Duodenal mucosa (tissue), 2 donors: ENCODE results near the gene ANKRD44.

ENCODE experiments used
- H3K27ac ChIP-seq: one replicate; pipeline ENCODE4 v1.7.0; 2013; ENCODE audit warnings: low read depth, low read length
- H3K27me3 ChIP-seq, 2 donors: one replicate each; pipeline ENCODE4 v1.7.0; 2013; ENCODE audit warnings: low read length in 2 of 2, control low read depth in 1 of 2; ENCODE audit not compliant: insufficient read depth in 2 of 2, control insufficient read depth in 1 of 2
- H3K36me3 ChIP-seq, 2 donors: one replicate each; pipeline ENCODE4 v1.7.0; 2013; ENCODE audit warnings: low read length in 2 of 2, control low read depth in 1 of 2; ENCODE audit not compliant: insufficient read depth in 2 of 2, control insufficient read depth in 1 of 2
- H3K4me1 ChIP-seq, 2 donors: one replicate each; pipeline ENCODE4 v1.7.0; 2013; ENCODE audit warnings: low read length in 2 of 2, control low read depth in 1 of 2; ENCODE audit not compliant: insufficient read depth in 2 of 2, control insufficient read depth in 1 of 2
- H3K4me3 ChIP-seq, 2 donors: one replicate each; pipeline ENCODE4 v1.7.0; 2013; ENCODE audit warnings: low read length in 2 of 2, low read depth in 1 of 2
- H3K9ac ChIP-seq, 2 donors: one replicate each; pipeline ENCODE4 v1.7.0; 2013; ENCODE audit warnings: low read length in 2 of 2, low read depth in 1 of 2
- H3K9me3 ChIP-seq, 2 donors: one replicate each; pipeline ENCODE4 v1.7.0; 2013; ENCODE audit warnings: low read length in 2 of 2, control low read depth in 1 of 2; ENCODE audit not compliant: control insufficient read depth in 1 of 2

ANKRD44 gene

GRCh38 chr2:197234671-197235191, 75.8 kb downstream of the ANKRD44 start:
- H3K4me3 ChIP-seq = no peak overlapping the region
- H3K27me3 ChIP-seq = no peaks in the 10 kb centered on the region
- H3K9ac ChIP-seq = no peak overlapping the region
- H3K36me3 ChIP-seq = no peaks in the 10 kb centered on the region
- no peaks in the 10 kb centered on the region for H3K9me3 ChIP-seq
- peaks cover 10 to 34% of the 10 kb centered on the region in 2 donors for H3K4me1 ChIP-seq
- H3K27ac ChIP-seq = no peak overlapping the region

GRCh38 chr2:197233473-197233872, 77.1 kb downstream of the ANKRD44 start:
- H3K4me1 ChIP-seq = peaks cover 0 to 27% of the 10 kb centered on the region in 2 donors
- H3K27ac ChIP-seq = no peak overlapping the region

DNA sequence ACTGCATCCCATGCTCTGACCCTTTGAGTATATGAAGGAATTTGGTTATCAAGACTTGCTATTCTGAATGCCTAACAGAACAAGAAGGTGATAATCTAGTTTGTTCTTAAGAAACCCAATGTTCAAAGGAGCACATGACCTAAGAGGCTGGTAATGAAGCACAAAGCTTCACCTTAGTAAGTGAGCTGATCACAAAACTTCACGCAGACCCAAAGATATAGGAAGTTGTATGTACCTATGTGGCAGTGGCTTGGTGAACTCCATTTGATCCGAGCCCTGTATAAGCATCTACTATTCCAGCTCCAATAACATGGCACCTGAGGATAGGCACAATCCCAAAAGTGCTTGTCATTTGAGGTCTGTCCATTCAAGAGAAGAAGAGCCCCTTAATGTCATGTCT, 78.6 kb downstream of the ANKRD44 start:
- Histone ChIP-seq H3K36me3 (no peaks in the 10 kb centered on the region), H3K4me3 (no peak overlapping the region), H3K27me3 (no peaks in the 10 kb centered on the region), H3K27ac (no peak overlapping the region), H3K9me3 (no peaks in the 10 kb centered on the region), H3K4me1 (peaks cover 0 to 21% of the 10 kb centered on the region in 2 donors), H3K9ac (no peak overlapping the region)

More at GRCh38 chr2:197233473-197233872, 77.1 kb downstream of the ANKRD44 start:
- no peaks in the 10 kb centered on the region for H3K9me3 ChIP-seq
- H3K4me3 ChIP-seq = no peak overlapping the region
- H3K27me3 ChIP-seq = no peaks in the 10 kb centered on the region
- H3K36me3 ChIP-seq = no peaks in the 10 kb centered on the region
- no peak overlapping the region for H3K9ac ChIP-seq

- H3K9ac ChIP-seq = no peak overlapping the region
- no peaks in the 10 kb centered on the region for H3K36me3 ChIP-seq
- H3K9me3 ChIP-seq = no peaks in the 10 kb centered on the region
- no peaks in the 10 kb centered on the region for H3K27me3 ChIP-seq
- no peak overlapping the region for H3K4me3 ChIP-seq
- no peak overlapping the region for H3K27ac ChIP-seq
- peaks cover 0 to 14% of the 10 kb centered on the region in 2 donors for H3K4me1 ChIP-seq
Measured at GRCh38 chr2:197229509-197230443, 80.8 kb downstream of the ANKRD44 start.

GRCh38 chr2:197223451-197223850, 87.1 kb downstream of the ANKRD44 start:
- H3K27me3 ChIP-seq = no peaks in the 10 kb centered on the region
- H3K4me1 ChIP-seq = peaks cover under 1% of the 10 kb centered on the region in 2 donors
- H3K4me3 ChIP-seq = no peak overlapping the region
- H3K36me3 ChIP-seq = no peaks in the 10 kb centered on the region
- no peaks in the 10 kb centered on the region for H3K9me3 ChIP-seq
- no peak overlapping the region for H3K9ac ChIP-seq
- no peak overlapping the region for H3K27ac ChIP-seq

- Histone ChIP-seq H3K27me3 (no peaks in the 10 kb centered on the region), H3K4me1 (peaks cover 15 to 19% of the 10 kb centered on the region in 2 donors), H3K9ac (no peak overlapping the region), H3K4me3 (no peak overlapping the region), H3K36me3 (no peaks in the 10 kb centered on the region), H3K9me3 (no peaks in the 10 kb centered on the region), H3K27ac (no peak overlapping the region)
Measured at GRCh38 chr2:197219636-197220035, 90.9 kb downstream of the ANKRD44 start.

DNA sequence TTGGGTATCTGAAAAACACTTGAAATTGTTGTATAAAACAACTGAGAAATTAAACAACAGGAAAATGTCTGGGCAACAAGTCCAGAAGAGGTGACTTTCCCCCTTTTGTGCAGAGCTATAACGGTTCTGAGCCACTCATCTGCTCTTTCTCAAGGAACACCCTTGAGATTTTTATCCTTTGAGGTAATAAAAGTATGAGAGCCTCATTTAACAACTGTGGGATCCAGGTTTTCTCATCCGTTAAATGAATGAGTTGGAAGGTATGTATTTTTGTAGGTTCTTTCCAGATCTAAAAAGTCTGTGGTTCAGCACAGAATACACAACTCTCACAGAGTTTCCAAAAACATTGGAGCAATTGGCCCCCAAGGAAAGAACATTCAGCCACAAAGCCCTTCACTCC, 93.0 kb downstream of the ANKRD44 start:
- H3K27ac ChIP-seq = no peak overlapping the region
- peaks cover 19 to 26% of the 10 kb centered on the region in 2 donors for H3K4me1 ChIP-seq
- no peaks in the 10 kb centered on the region for H3K27me3 ChIP-seq

DNA sequence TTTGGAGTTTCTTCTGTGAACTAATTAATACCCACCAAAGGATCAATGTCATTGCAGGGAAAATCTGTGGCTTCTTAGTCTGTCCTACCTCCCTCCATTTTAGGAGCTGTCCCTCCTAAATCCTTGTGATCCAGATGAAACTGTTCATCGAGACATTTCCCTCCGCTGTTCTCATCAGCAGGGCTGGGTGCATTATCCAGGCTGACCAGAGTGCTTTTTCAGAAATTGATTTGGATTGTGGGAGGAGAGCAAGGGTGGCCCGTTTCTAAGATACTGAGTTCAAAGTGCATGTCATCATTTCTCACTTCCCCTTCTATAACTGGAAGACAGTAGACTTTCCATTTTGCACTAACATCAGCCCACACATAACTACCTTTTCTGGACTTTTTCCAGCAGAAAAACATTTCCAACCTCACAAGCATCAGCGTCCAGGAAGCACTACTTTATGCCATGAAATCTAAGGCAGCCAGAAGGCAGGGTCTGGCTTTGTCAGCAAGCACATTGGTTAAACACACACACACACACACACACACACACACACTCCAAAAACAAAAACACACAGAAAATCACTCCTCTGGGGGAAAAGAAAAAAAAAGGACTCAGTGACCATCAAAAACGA, 94.1 kb downstream of the ANKRD44 start:
- H3K4me3 ChIP-seq = no peak overlapping the region
- H3K27ac ChIP-seq = no peak overlapping the region
- no peaks in the 10 kb centered on the region for H3K36me3 ChIP-seq
- peaks cover 30 to 33% of the 10 kb centered on the region in 2 donors for H3K4me1 ChIP-seq
- no peak overlapping the region for H3K9ac ChIP-seq
- no peaks in the 10 kb centered on the region for H3K9me3 ChIP-seq
- no peaks in the 10 kb centered on the region for H3K27me3 ChIP-seq

More for the DNA sequence above, 93.0 kb downstream of the ANKRD44 start:
- Histone ChIP-seq H3K9me3 (no peaks in the 10 kb centered on the region), H3K4me3 (no peak overlapping the region), H3K36me3 (no peaks in the 10 kb centered on the region), H3K9ac (no peak overlapping the region)

DNA sequence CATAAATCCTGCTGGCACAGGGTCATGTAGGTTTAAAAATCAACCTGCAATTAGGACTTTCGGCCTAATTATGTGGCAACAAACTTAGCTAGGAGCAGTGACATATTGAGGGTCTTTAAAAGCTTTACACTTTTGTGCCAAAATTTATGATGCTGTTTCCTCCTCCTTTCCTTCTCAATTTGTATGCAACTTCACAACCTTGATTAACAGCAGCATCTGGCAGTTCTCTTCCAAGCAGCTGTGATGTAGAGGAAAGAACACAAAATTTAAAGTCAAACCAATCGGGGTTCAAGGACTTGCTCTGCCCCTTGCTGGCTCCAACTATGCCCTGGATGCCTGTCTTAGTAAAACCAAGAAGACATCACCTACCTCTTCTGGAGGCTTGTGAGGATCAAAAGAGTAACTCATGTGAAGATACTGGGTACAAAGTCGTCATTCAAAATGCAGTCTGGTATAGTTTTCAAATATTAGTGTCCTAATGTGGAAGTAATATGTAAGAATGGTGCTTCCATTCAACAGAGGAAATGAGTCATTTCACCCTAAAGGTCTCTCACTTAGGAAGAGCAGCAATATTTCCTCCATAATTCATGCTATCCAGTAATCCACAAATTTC, 94.7 kb downstream of the ANKRD44 start:
- H3K9me3 ChIP-seq = no peaks in the 10 kb centered on the region
- H3K27me3 ChIP-seq = no peaks in the 10 kb centered on the region
- no peak overlapping the region for H3K27ac ChIP-seq
- no peak overlapping the region for H3K9ac ChIP-seq
- peaks cover 34 to 35% of the 10 kb centered on the region in 2 donors for H3K4me1 ChIP-seq
- no peak overlapping the region for H3K4me3 ChIP-seq
- H3K36me3 ChIP-seq = no peaks in the 10 kb centered on the region
